HG03521 (cell line): Measurements from ENCODE around the gene SERPINB6.
"Not testable (repeated sequence)": the region's sequence is repeated elsewhere in the genome, so short reads cannot be mapped to it uniquely, and the experiment has no call there.

Experiments used
- ATAC-seq: cut with Tn5 transposase; IDR thresholded peaks from one replicate; pipeline ENCODE4 v1.9.1; 2021; ENCODE audit warnings: mild to moderate bottlenecking, moderate library complexity; ENCODE audit not compliant: unreplicated experiment

Gene SERPINB6

DNA sequence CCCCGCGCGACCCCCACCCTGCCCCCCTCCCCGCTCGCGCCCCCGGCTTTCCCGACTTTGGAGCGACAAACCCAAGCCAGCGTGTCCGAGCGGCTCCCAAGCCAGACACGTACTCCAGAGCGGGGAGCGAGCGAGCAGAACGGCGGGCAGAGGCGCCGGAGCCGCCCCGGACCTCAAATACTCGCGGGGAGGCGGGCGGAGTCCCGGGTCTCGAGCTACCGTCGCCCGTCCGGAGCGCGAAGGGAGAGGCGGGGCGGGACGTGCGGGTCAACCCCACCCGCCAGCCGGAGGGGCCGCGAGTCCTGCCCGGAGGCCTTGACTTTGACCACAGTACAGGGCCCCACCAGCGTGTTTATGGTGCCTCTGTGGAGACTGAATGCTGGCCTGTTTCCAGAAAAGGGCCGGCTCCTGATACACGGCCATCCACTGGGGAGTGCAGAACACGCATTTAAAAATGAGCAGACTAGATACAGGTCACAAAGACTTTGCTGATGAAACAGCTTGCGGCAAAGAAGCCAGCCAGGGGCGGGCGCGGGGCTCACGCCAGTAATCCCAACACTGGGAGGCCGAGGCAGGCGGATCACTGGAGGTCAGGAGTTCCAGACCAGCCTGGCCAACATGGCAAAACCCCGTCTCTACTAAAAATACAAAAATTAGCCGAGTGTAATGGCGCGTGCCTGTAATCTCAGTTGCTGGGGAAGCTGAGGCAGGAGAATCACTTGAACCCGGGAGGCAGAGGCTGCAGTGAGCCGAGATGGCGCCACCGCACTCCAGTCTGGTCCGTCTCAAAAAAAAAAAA, at the start of gene SERPINB6:
SERPINB6 (minus strand) TSS at position 148 of the 799 bp plus-strand sequence. CDS start 12,235 bp downstream, outside the sequence.
- no peak for ATAC-seq

GRCh38 chr6:3019749-3020320, 48.5 kb upstream of the SERPINB6 start:
- ATAC-seq: no peak

DNA sequence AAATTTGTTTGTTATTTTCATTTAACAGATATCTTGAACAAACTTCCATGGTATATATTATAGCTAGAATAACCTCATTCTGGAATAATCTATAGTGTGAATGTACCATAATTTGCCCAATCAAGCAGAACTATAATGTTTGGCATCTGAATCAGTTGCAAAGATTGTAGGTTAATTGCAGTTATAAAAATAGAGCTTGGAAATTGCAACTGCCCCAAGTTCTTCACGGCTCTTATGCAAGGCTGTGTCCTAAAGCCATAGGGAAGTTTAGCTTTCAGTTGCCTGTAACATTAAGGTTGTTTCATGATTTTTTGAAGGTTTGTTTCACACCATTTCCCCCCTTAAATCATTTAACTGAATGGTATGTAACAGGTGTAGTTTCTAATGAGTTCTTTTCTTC, 47.7 kb upstream of the SERPINB6 start:
- ATAC-seq: no peak

DNA sequence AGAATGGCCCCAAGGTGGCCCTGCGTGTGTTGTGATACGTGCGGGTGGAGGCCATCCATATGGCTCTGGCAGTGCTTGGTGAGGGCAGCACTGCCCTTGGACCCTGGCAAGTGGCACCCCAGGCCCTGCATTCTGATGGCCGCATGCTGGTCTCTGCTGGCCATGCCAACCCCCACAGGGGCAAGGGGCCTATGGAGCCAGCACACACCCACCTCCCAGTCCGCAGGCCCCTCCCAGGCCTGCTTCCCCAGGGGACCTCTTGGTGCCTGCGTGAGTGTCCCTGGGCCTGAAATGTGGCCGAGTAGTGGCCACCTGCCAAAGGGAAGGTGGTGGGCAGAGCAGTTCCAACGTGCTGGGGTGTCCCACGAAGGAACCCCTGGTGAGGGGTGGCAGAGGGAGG, 45.9 kb upstream of the SERPINB6 start:
- ATAC-seq: no peak

DNA sequence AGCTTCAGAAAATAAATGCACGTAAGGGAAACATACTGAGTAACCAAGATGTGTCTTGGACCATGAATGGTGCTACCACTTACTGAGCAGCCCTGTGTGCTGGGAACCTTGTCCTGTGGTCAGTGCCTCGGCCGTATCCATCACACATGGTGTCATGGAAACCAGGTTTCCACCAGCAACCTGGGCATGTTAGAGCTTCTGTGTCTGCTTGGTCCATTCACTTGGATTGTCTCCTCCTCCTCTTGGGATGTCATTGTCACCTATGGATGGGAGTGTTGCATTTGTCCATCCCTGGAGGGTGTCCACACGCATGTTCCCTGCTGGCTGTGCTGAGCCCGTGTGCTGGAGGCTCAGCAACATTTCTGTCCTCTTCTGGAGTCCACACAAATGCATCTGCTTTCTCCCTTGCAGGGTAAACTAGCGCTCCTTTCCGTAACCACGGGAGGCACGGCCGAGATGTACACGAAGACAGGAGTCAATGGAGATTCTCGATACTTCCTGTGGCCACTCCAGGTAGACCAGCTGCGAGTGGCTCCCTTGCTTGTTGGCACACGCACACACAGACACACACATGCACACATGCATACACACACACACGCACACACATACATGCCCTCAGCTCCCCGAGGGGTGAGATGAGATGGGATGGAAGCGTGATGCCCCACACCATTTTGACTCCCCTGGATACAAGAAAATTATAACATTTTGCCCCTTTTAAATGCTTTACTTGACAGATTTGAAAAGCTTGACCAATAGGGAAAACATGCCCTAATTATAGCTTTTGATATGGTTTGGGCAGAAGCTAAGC, 45.3 kb upstream of the SERPINB6 start:
- ATAC-seq: no peak

- no peak for ATAC-seq
Measured at GRCh38 chr6:3015144-3015543, 43.8 kb upstream of the SERPINB6 start.

DNA sequence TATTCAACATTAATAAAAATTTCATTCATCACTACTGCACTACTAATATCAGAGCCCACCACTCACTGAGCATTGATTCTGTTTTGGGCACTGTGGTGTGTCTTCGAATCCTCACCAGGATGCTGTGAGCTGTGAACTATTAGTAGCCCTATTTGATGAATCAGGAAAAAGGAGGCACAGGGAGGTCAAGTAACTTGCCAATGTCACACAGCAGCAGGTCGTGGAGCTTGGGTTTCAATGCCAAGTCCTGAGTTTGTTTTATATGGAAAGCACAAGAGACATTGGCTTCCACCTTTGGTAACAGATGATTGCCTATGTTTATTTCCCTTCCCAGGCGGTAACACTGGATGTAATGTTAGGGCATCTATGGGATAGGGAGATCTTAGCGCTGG, 43.3 kb upstream of the SERPINB6 start:
- no peak for ATAC-seq

- no peak for ATAC-seq
Measured at GRCh38 chr6:3013901-3014674, 42.7 kb upstream of the SERPINB6 start.

GRCh38 chr6:3013486-3013885, 42.1 kb upstream of the SERPINB6 start:
- no peak for ATAC-seq

- no peak for ATAC-seq
Measured at GRCh38 chr6:3011592-3011991, 40.2 kb upstream of the SERPINB6 start.

GRCh38 chr6:3011158-3011557, 39.8 kb upstream of the SERPINB6 start:
- no peak for ATAC-seq

- ATAC-seq: no peak
Measured at GRCh38 chr6:3009930-3010329, 38.6 kb upstream of the SERPINB6 start.

DNA sequence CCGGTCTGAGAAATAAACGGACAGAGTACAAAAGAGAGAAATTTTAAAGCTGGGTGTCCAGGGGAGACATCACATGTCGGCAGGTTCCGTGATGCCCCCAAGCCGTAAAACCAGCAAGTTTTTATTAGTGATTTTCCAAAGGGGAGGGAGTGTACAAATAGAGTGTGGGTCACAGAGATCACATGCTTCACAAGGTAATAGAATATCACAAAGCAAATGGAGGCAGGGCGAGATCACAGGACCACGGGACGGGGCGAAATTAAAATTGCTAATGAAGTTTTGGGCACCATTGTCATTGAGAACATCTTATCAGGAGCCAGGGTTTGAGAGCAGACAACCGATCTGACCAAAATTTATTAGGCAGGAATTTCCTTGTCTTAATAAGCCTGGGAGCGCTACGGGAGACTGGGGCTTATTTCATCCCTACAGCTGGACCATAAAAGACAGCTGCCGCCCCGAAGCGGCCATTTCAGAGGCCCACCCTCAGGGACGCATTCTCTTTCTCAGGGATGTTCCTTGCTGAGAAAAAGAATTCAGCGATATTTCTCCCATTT, 37.4 kb upstream of the SERPINB6 start:
- ATAC-seq: not testable (repeated sequence)

GRCh38 chr6:3007571-3007970, 36.2 kb upstream of the SERPINB6 start:
- no peak for ATAC-seq

- no peak for ATAC-seq
Measured at GRCh38 chr6:3006476-3006875, 35.1 kb upstream of the SERPINB6 start.

- ATAC-seq: no peak
Measured at GRCh38 chr6:3005874-3006273, 34.5 kb upstream of the SERPINB6 start.

GRCh38 chr6:3005077-3005476, 33.7 kb upstream of the SERPINB6 start:
- ATAC-seq: no peak

DNA sequence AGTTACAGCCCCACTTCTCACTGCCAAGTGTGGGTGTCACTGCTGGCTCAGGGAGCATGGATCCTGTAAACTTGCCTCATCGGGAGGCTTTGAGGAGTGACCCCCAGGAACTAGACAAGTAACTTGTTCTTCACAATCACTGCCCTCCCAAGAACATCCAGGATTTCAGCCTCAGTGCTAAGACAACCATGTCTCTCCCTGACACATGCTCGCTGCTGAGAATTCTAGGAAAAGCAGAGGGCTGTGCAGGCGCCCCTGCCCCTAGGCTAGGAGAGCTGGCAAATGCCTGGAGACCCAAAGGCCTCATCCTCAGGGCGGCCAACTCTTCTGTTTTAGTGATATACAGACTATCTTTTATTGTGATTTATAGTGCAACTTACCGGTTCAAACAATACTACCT, 31.9 kb upstream of the SERPINB6 start:
- ATAC-seq: not testable (repeated sequence)

- no peak for ATAC-seq
Measured at GRCh38 chr6:3001773-3002293, 30.5 kb upstream of the SERPINB6 start.

- ATAC-seq: no peak
Measured at GRCh38 chr6:3001146-3001772, 29.9 kb upstream of the SERPINB6 start.
